VCaP (cell line): Measurements from ENCODE around the gene SHC4.

Experiments used
- H3K27ac ChIP-seq: fragments of 450-650 bp; 2 replicates; pipeline ENCODE4 v1.5.1; 2017
- CTCF ChIP-seq: fragments of 450-650 bp; conservative IDR thresholded peaks from 2 replicates; pipeline ENCODE4 v1.5.1; 2017; ENCODE audit warnings: mild to moderate bottlenecking, moderate library complexity

Gene SHC4

GRCh38 chr15:48842501-48842900 is 121.2 kb downstream of the SHC4 start:
- no peak for TF ChIP-seq CTCF

GRCh38 chr15:48834756-48835155 is 129.0 kb downstream of the SHC4 start:
- TF ChIP-seq CTCF: no peak
- no peak overlapping the region for H3K27ac ChIP-seq

More at GRCh38 chr15:48842501-48842900, 121.2 kb downstream of the SHC4 start:
- no peak overlapping the region for H3K27ac ChIP-seq

- no peak for TF ChIP-seq CTCF
Measured at GRCh38 chr15:48833526-48834239, 130.0 kb downstream of the SHC4 start.

GRCh38 chr15:48832648-48833047 is 131.1 kb downstream of the SHC4 start:
- TF ChIP-seq CTCF: no peak
- no peak overlapping the region for H3K27ac ChIP-seq

More at GRCh38 chr15:48833526-48834239, 130.0 kb downstream of the SHC4 start:
- H3K27ac ChIP-seq: no peak overlapping the region

- TF ChIP-seq CTCF: no peak
- no peak overlapping the region for H3K27ac ChIP-seq
Measured at GRCh38 chr15:48828906-48829305, 134.8 kb downstream of the SHC4 start.

GRCh38 chr15:48828471-48828870 is 135.2 kb downstream of the SHC4 start:
- no peak overlapping the region for H3K27ac ChIP-seq
- no peak for TF ChIP-seq CTCF

GRCh38 chr15:48825075-48825474 is 138.6 kb downstream of the SHC4 start:
- TF ChIP-seq CTCF: no peak
- no peak overlapping the region for H3K27ac ChIP-seq
